K562 (cell line): ENCODE measurements around the gene CMTM1. TPM values are rescaled to one million over a fixed set of nuclear protein-coding genes. Genes with fewer than 3 reads are reported as not detected.

ENCODE experiments used
- ATAC-seq: fragments of 200-7000 bp; cut with Tn5 transposase; 3 replicates; pipeline ENCODE4 v1.9.1; 2020; ENCODE audit warnings: moderate library complexity
- BruUV-seq: library from RNA; stranded (reverse); fragments of 400-500 nt; replicated peaks from 2 replicates; lab custom pipeline; 2021; lab: Mats Ljungman, UMichigan
- CTCF ChIA-PET: fragments of 300-600 bp; formaldehyde crosslinking; extraction: SDS; loops from one replicate; lab custom pipeline; 2021; ENCODE audit warnings: low intra/inter-chr PET ratio; lab: Yijun Ruan, JAX
- POLR2A ChIA-PET: fragments of 300-600, 350-650 bp; sonication (Branson Sonifier 250); formaldehyde crosslinking; extraction: SDS; loops from one replicate; lab custom pipeline; 2021; ENCODE audit warnings: antibody characterized with exemption, inconsistent platforms; lab: Yijun Ruan, JAX
- DNase-seq, 4 experiments: peaks; one replicate each; pipeline versions ENCODE4 v3.0.0 to v3.0.0-alpha.2; 2011 to 2018; ENCODE audit warnings: low spot score in 3 of 4, mixed read lengths in 3 of 4; ENCODE audit errors: extremely low read depth in 1 of 4
- FAIRE-seq: peaks from 2 replicates; lab custom pipeline; 2011; peaks lifted over from hg19 to GRCh38; lab: Jason Lieb, UNC
- H2AFZ ChIP-seq: 2 replicates; pipeline ENCODE4 v1.6.0; 2011; ENCODE audit warnings: low read depth, low read length, control low read depth, inconsistent platforms
- H3K27ac ChIP-seq: fragments of 200-600 bp; 3 replicates; pipeline ENCODE4 v1.8.0; 2011; ENCODE audit warnings: low read depth, mild to moderate bottlenecking, control low read depth, inconsistent platforms, low read length, moderate library complexity, mixed read lengths; ENCODE audit errors: extremely low read depth
- H3K27me3 ChIP-seq, 2 experiments: fragments of 300-600 bp in 1 of 2; 2 replicates in 1 of 2; 3 replicates in 1 of 2; pipeline versions ENCODE4 v1.6.0 to v1.8.0; 2011; ENCODE audit warnings: inconsistent platforms in 2 of 2, low read length in 2 of 2, mild to moderate bottlenecking in 1 of 2, mixed read lengths in 1 of 2, moderate library complexity in 1 of 2; ENCODE audit not compliant: control insufficient read depth in 2 of 2, insufficient read depth in 2 of 2
- H3K36me3 ChIP-seq: fragments of 300-600 bp; 3 replicates; pipeline ENCODE4 v1.8.0; 2011; ENCODE audit warnings: mild to moderate bottlenecking, low read length, inconsistent platforms; ENCODE audit not compliant: control insufficient read depth, insufficient read depth
- H3K4me1 ChIP-seq, 2 experiments: fragments of 200-600 bp in 1 of 2; replicated peaks in 1 of 2; 2 replicates in 1 of 2; 3 replicates in 1 of 2; pipeline versions ENCODE4 v1.5.1 to v1.8.0; 2011; ENCODE audit warnings: inconsistent platforms in 2 of 2, low read length in 2 of 2, mild to moderate bottlenecking in 1 of 2, mixed read lengths in 1 of 2, moderate library complexity in 1 of 2; ENCODE audit not compliant: control insufficient read depth in 2 of 2, insufficient read depth in 2 of 2
- H3K4me2 ChIP-seq: 2 replicates; pipeline ENCODE4 v1.6.1; 2011; ENCODE audit warnings: low read length, control low read depth, inconsistent platforms, mixed read lengths; ENCODE audit not compliant: insufficient read depth
- H3K4me3 ChIP-seq: fragments of 200-600 bp; sonication (generic), shearing (Covaris generic); 2 replicates; pipeline ENCODE4 v1.5.1; 2016; ENCODE audit warnings: control low read depth, inconsistent platforms
- H3K79me2 ChIP-seq: fragments of 200-600 bp; 3 replicates; pipeline ENCODE4 v1.8.0; 2011; ENCODE audit warnings: low read length, inconsistent platforms; ENCODE audit not compliant: control insufficient read depth, insufficient read depth
- H3K9ac ChIP-seq, 2 experiments: 2 replicates each; pipeline versions ENCODE4 v1.6.0 to v1.6.1; 2011; ENCODE audit warnings: low read depth in 2 of 2, low read length in 2 of 2, control low read depth in 1 of 2, inconsistent platforms in 1 of 2, mild to moderate bottlenecking in 1 of 2, mixed read lengths in 1 of 2; ENCODE audit not compliant: insufficient read depth in 1 of 2
- H3K9me1 ChIP-seq: one replicate; pipeline ENCODE4 v1.6.0; 2011; ENCODE audit warnings: inconsistent platforms, mild to moderate bottlenecking, low read length, moderate library complexity; ENCODE audit not compliant: control insufficient read depth, insufficient read depth
- H3K9me3 ChIP-seq: replicated peaks from 2 replicates; pipeline ENCODE4 v1.5.1; 2011; ENCODE audit warnings: low read depth, low read length, inconsistent platforms; ENCODE audit not compliant: control insufficient read depth, insufficient read depth
- H4K20me1 ChIP-seq: replicated peaks from 2 replicates; pipeline ENCODE4 v1.6.1; 2011; ENCODE audit warnings: low read length, inconsistent platforms, mixed read lengths; ENCODE audit not compliant: control insufficient read depth, insufficient read depth
- C11orf30 ChIP-seq: fragments of 450-650 bp; IDR thresholded peaks from 2 replicates; pipeline ENCODE4 v1.6.1; 2016; ENCODE audit warnings: low read depth, mild to moderate bottlenecking
- HDAC3 ChIP-seq: fragments of 450-650 bp; IDR thresholded peaks from 2 replicates; pipeline ENCODE4 v1.6.1; 2018; ENCODE audit warnings: borderline replicate concordance, mild to moderate bottlenecking, moderate library complexity; ENCODE audit not compliant: partially characterized antibody
- HEY1 ChIP-seq: fragments of 250-450 bp; sonication (Bioruptor Pico); IDR thresholded peaks from 2 replicates; pipeline ENCODE4 v1.5.0; 2020; ENCODE audit warnings: mild to moderate bottlenecking, moderate library complexity, borderline replicate concordance
- JUN ChIP-seq, 2 experiments: sonication (generic) in 1 of 2; formaldehyde crosslinking in 1 of 2; IDR thresholded peaks; 2 replicates each; pipeline versions ENCODE4 v1.6.1 to v1.8.0; 2012 to 2022; ENCODE audit warnings: borderline replicate concordance in 2 of 2, mild to moderate bottlenecking in 2 of 2, improper control_type of control experiment in 1 of 2, low read depth in 1 of 2, low read length in 1 of 2, missing genetic modification reagents in 1 of 2
- PTBP1 ChIP-seq: fragments of 200-400 bp; formaldehyde crosslinking; IDR thresholded peaks from 2 replicates; pipeline ENCODE4 v1.6.1; 2017; ENCODE audit warnings: low read depth, low read length
- RBM15 ChIP-seq: fragments of 200-400 bp; formaldehyde crosslinking; IDR thresholded peaks from 2 replicates; pipeline ENCODE4 v1.6.1; 2018; ENCODE audit warnings: mild to moderate bottlenecking, low read length, moderate library complexity; ENCODE audit not compliant: insufficient read depth
- TCF3 ChIP-seq: sonication (generic); formaldehyde crosslinking; IDR thresholded peaks from 2 replicates; pipeline ENCODE4 v1.4.0; 2020; ENCODE audit warnings: mild to moderate bottlenecking, missing genetic modification reagents
- ZBTB7A ChIP-seq: IDR thresholded peaks from 2 replicates; pipeline ENCODE4 v1.6.1; 2011; ENCODE audit warnings: low read depth, mild to moderate bottlenecking, low read length, moderate library complexity, borderline replicate concordance; ENCODE audit not compliant: control insufficient read depth
- ZC3H4 ChIP-seq: sonication (generic); formaldehyde crosslinking; IDR thresholded peaks from 2 replicates; pipeline ENCODE4 v1.9.0; 2021; ENCODE audit warnings: missing genetic modification reagents, borderline replicate concordance
- ZFP91 ChIP-seq: sonication (generic); formaldehyde crosslinking; IDR thresholded peaks from 2 replicates; pipeline ENCODE4 v1.8.0; 2022; ENCODE audit warnings: mild to moderate bottlenecking, missing genetic modification reagents
- ZNF354B ChIP-seq: fragments of 250-450 bp; sonication (Bioruptor Pico); IDR thresholded peaks from 2 replicates; pipeline ENCODE4 v1.4.0; 2020
- ZNF384 ChIP-seq: IDR thresholded peaks from 2 replicates; pipeline ENCODE4 v1.6.1; 2012; ENCODE audit warnings: low read depth, low read length, improper control_type of control experiment
- ZNF507 ChIP-seq: conservative IDR thresholded peaks from 2 replicates; pipeline ENCODE4 v1.6.1; 2017; ENCODE audit warnings: missing genetic modification characterization, missing compliant biosample characterization
- WGBS: fragments of 100-300 bp; shearing (Covaris generic); methylation state at CpG from one replicate; pipeline ENCODE4 v1.1.6; 2016; ENCODE audit warnings: low coverage, mixed read lengths; ENCODE audit not compliant: insufficient coverage; ENCODE audit errors: missing lambda C conversion rate; 5-methylcytosine and 5-hydroxymethylcytosine counted together
- in situ Hi-C: fragments of 300-500 bp; cut with MboI; formaldehyde crosslinking; loops from 4 replicates; pipeline ENCODE4 v1.15.0; 2018; ENCODE audit warnings: inconsistent platforms, mixed read lengths
- intact Hi-C: fragments of 100-400 bp; cut with micrococcal nuclease; formaldehyde crosslinking; loops from 2 replicates; pipeline ENCODE4 v1.14.2; 2022
- polyA plus RNA-seq, 8 experiments: library from polyadenylated mRNA; depleted of rRNA in 4 of 8; stranded (reverse) in 5 of 8; unstranded in 3 of 8; fragments of >200 nt; fragmentation: Nextera tagmentation in 2 of 8; fragmentation: Illumina TruSeq in 1 of 8; extraction: Ambion mirVana in 2 of 8; extraction: Trizol in 1 of 8; gene quantifications; 2 replicates each; pipeline versions ENCODE4 v1.2.1 to v1.2.3, GENCODE V29; 2011 to 2014; ENCODE audit warnings: inconsistent platforms in 1 of 8, missing spikeins in 1 of 8
- total RNA-seq, 7 experiments: library from RNA; depleted of rRNA in 6 of 7; stranded (reverse); fragments of >200 nt in 6 of 7; fragmentation: Illumina TruSeq in 2 of 7; extraction: Trizol in 2 of 7; gene quantifications; 2 replicates each; pipeline versions ENCODE4 v1.2.1 to v1.2.3, GENCODE V29; 2011 to 2021; ENCODE audit warnings: low replicate concordance in 1 of 7
- TF ChIP-seq, protein P1 (sequence below): sonication (generic); formaldehyde crosslinking; IDR thresholded peaks from 2 replicates; pipeline ENCODE4 v1.8.0; 2023; ENCODE audit warnings: mild to moderate bottlenecking, missing genetic modification reagents
- TF ChIP-seq, protein P2 (sequence below): fragments of 250-450 bp; sonication (Bioruptor Pico); IDR thresholded peaks from 2 replicates; pipeline ENCODE4 v1.8.0; 2021; ENCODE audit warnings: moderate library complexity, mild to moderate bottlenecking, inconsistent platforms

The CMTM1 gene
- total and polyA plus RNA-seq, 9 of the 15 experiments (the other 6 are each of a cell fraction or from before 2014, with no cell fraction given): 0.25 to 2.6 (median 1.1) TPM; not detected in 2

DNA sequence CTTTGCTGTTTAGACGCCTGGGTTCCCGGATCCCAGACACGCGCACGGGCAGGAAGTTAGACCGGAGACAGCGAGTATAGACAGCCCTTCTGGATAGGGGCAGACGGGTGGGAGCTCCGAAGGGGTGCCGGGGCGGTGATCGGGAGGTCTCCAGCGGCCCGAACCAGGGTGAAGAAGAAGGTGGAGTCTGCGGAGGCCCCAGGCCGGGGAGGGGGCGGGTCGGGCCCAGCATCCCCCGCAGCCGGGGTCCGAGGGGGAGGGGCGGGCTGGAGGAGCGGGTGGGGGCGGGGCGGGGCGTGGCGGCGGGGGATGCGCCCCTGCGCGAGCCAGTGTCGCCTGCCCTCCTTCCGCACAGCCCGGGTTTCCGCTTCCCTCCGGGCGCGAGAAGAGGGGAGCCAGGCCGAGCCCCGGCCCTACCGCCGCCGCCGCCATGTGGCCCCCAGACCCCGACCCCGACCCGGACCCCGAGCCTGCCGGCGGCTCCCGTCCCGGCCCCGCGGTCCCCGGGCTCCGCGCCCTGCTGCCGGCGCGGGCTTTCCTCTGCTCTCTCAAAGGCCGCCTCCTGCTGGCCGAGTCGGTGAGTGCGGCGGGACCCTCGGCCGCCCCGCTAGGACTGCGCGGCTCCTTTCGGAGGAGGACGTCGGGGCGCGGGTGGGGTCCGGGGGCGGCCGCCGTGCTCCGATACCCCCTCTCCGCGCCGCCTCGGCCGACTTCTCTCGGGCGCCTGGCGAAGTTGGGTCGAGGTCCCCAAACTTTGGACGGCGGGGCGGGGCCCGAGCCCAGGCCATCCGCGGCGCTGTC, 38.3 kb downstream of the CMTM1 start, which contains the start of gene CMTM3:
CMTM3 (plus strand) TSS at position 329 of the 801 bp plus-strand sequence; CDS start at position 431, 102 bp downstream.
- H3K9me1 ChIP-seq: no peaks in the 10 kb centered on the region
- peaks cover 4% of the 10 kb centered on the region; the same call in 1 of the 2 replicates for H4K20me1 ChIP-seq
- in situ Hi-C loops: loop anchor here (5.0 kb wide), 1 partner anchor 263 kb away; no protein-coding TSS in a partner anchor
- 4% methylated on average over 9 of the region's 96 CpGs for WGBS
- intact Hi-C loops: loop anchor here (5.0 kb wide), 2 partner anchors 88 to 197 kb away; no protein-coding TSS in a partner anchor
- peak within 1 kb of the TSS; percentile 87 for H2AFZ ChIP-seq
- ChIA-PET POLR2A (interaction anchor here (0.5 to 1.0 kb wide), 5 partner anchors 39 to 226 kb away, joined by 3 to 4 read pairs (median 3); no protein-coding TSS in a partner anchor), CTCF (interaction anchor here (0.6 to 0.7 kb wide), 2 partner anchors 61 to 270 kb away, joined by 3 to 4 read pairs; no protein-coding TSS in a partner anchor)
- H3K4me1 ChIP-seq: peaks cover 25 to 61% of the 10 kb centered on the region in 2 experiments
- peak within 1 kb of the TSS; percentile 91 for H3K4me3 ChIP-seq
- DNase-seq: peak; percentile 79 to 97 (median 94)
- peak within 1 kb of the TSS; percentile 80 to 95 for H3K9ac ChIP-seq
- H3K27me3 ChIP-seq: no peaks in the 10 kb centered on the region
- H3K27ac ChIP-seq: peak within 1 kb of the TSS; percentile 92
- H3K36me3 ChIP-seq: peaks cover 23% of the 10 kb centered on the region; the same call in 2 of the 3 replicates
- no peak for FAIRE-seq
- peak; percentile 81 for ATAC-seq
- H3K79me2 ChIP-seq: peaks cover 17% of the 10 kb centered on the region
- H3K4me2 ChIP-seq: peak within 1 kb of the TSS; percentile 73
- BruUV-seq: no TSS peak
- no peaks in the 10 kb centered on the region; the same call in 1 of the 2 replicates for H3K9me3 ChIP-seq
- TF ChIP-seq C11orf30: no peak
- TF ChIP-seq PTBP1: no peak
- TF ChIP-seq RBM15: no peak
- TF ChIP-seq ZNF384: no peak
- TF ChIP-seq ZNF354B (CRISPR knock-in tag): no peak
- TF ChIP-seq JUN (IDR thresholded peaks at IDR 0.05; ENCODE audit: borderline replicate concordance, low read depth, low read length): no peak
- no peak for TF ChIP-seq JUN (CRISPR knock-in tag; IDR thresholded peaks at IDR 0.05; ENCODE audit: borderline replicate concordance)
- no peak for TF ChIP-seq TCF3 (CRISPR knock-in tag)
- no peak for TF ChIP-seq ZC3H4 (CRISPR knock-in tag)
- no peak for TF ChIP-seq ZNF507
- TF ChIP-seq ZFP91 (CRISPR knock-in tag): no peak
- TF ChIP-seq ZBTB7A: peak; percentile 98
- TF ChIP-seq, protein P1, sequence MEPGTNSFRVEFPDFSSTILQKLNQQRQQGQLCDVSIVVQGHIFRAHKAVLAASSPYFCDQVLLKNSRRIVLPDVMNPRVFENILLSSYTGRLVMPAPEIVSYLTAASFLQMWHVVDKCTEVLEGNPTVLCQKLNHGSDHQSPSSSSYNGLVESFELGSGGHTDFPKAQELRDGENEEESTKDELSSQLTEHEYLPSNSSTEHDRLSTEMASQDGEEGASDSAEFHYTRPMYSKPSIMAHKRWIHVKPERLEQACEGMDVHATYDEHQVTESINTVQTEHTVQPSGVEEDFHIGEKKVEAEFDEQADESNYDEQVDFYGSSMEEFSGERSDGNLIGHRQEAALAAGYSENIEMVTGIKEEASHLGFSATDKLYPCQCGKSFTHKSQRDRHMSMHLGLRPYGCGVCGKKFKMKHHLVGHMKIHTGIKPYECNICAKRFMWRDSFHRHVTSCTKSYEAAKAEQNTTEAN: no peak
- TF ChIP-seq HDAC3: no peak
- no peak for TF ChIP-seq HEY1 (CRISPR knock-in tag)
- TF ChIP-seq, protein P2, sequence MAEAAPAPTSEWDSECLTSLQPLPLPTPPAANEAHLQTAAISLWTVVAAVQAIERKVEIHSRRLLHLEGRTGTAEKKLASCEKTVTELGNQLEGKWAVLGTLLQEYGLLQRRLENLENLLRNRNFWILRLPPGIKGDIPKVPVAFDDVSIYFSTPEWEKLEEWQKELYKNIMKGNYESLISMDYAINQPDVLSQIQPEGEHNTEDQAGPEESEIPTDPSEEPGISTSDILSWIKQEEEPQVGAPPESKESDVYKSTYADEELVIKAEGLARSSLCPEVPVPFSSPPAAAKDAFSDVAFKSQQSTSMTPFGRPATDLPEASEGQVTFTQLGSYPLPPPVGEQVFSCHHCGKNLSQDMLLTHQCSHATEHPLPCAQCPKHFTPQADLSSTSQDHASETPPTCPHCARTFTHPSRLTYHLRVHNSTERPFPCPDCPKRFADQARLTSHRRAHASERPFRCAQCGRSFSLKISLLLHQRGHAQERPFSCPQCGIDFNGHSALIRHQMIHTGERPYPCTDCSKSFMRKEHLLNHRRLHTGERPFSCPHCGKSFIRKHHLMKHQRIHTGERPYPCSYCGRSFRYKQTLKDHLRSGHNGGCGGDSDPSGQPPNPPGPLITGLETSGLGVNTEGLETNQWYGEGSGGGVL (CRISPR knock-in tag): no peak
